LNCaP clone FGC (cell line): Measurements from ENCODE around the gene F13A1.

ENCODE experiments used
- DNase-seq: peaks from one replicate; pipeline ENCODE4 v3.0.0-alpha.2; 2011; ENCODE audit warnings: low read depth
- H3K4me3 ChIP-seq: 2 replicates; pipeline ENCODE4 v1.5.1; 2011; ENCODE audit warnings: mild to moderate bottlenecking, low read depth, low read length, control low read depth
- TF ChIP-seq, protein P1 (sequence below): IDR thresholded peaks from 2 replicates; pipeline ENCODE4 v1.5.1; 2012; ENCODE audit warnings: mild to moderate bottlenecking; ENCODE audit not compliant: control insufficient read depth, insufficient read depth; ENCODE audit errors: extremely low read depth

The F13A1 gene

DNA sequence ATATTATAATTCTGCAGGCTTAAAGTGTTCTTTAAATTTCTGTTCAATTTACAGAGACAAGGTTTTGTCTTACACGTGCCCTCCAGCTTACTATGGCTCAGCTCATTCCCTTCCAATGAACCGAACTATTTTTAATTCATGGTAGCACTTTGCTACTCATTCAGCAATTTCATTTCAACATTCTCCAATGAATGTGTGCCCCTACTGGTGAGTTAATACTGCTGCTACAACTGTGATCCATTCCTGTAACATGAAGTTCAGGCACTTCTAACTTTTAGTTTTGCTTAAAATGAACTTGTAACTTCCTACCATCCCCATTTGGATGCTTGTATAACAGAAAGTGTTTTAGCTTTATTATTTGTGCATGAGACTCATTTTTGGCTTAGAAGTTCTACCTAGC is 99.7 kb downstream of the F13A1 start:
- no peak overlapping the region for H3K4me3 ChIP-seq
- no peak for DNase-seq
- TF ChIP-seq, protein P1, sequence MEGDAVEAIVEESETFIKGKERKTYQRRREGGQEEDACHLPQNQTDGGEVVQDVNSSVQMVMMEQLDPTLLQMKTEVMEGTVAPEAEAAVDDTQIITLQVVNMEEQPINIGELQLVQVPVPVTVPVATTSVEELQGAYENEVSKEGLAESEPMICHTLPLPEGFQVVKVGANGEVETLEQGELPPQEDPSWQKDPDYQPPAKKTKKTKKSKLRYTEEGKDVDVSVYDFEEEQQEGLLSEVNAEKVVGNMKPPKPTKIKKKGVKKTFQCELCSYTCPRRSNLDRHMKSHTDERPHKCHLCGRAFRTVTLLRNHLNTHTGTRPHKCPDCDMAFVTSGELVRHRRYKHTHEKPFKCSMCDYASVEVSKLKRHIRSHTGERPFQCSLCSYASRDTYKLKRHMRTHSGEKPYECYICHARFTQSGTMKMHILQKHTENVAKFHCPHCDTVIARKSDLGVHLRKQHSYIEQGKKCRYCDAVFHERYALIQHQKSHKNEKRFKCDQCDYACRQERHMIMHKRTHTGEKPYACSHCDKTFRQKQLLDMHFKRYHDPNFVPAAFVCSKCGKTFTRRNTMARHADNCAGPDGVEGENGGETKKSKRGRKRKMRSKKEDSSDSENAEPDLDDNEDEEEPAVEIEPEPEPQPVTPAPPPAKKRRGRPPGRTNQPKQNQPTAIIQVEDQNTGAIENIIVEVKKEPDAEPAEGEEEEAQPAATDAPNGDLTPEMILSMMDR = peak; percentile 35

DNA sequence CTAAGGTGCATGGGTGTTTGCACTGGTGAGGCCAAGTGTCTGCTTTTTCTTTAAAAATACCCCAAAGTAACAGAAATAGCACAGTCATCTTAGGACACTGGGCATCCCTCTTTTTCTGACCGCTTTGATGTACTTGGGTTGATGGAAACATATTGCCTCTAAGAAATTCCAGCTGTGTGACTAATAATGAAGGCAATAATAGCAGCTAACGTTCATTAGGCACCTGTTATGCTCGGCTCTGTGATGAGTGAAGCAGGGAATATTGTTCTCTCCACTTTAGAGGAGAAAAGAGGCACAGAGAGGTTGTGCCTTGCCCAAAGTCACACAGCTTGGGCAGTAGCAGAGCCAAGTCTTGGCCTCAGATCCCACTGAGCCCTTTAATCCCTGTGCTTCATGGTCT is 100.7 kb downstream of the F13A1 start:
- no peak overlapping the region for H3K4me3 ChIP-seq
- no peak for DNase-seq
- TF ChIP-seq, protein P1 = no peak

DNA sequence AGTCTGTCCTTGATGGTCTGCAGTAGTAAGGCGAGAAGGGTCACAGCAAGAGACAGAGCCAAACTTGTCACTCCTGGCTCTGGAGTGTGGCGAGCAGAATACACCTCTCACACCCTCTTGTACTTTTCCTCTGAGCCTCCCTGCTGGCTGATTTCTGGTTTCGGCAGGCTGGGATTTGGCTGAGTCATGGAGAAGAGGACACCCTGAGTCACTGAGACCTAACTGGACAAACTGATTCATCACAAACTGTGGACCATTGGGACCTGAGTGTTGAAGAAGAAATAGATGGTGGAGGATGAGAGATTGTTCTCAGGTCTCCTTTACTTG is 101.7 kb downstream of the F13A1 start:
- H3K4me3 ChIP-seq = no peak overlapping the region
- no peak for DNase-seq
- TF ChIP-seq, protein P1 = no peak

DNA sequence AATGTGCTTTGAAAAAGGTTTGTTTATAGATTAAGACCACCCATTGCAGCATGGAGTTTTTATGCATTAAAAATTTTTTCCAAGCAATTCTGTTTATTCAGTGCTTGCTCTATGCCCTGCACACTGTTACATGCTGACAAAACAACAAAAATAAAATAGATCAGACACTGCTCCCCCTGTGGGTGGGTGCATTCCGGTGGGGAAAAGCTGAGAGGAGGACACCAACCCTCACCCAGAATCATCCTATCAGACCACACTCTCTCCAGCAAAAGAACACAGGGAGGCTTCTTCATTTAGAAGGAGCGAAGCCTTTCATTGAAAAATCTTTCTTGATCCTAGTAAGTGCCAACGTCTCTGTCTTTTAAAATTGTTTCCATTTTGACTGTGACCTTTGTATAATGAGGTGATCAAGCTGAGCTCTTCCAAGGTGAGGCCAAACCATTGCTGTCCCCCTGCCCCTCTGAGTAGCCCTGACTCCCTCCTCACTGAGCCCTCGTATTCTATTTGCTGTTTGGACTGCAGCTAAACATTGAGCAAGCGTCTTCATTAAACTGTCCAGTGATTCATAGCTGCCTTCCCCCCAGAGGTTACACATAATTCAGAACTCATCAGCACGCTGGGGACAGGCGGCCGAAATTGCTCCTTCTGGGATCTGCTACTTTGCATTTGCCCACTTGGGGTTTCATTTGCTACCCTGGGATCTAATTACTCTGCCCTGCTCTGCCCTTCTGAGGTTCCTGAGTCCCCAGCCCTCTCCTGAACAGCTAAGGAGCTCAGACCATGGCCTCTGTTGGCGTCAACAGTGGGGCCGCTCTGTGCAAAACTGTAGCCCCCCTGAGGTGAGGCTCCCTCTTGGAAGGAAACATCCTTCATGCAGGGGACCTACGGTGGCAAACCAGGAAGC is 102.4 kb downstream of the F13A1 start:
- DNase-seq = no peak
- TF ChIP-seq, protein P1 = no peak

DNA sequence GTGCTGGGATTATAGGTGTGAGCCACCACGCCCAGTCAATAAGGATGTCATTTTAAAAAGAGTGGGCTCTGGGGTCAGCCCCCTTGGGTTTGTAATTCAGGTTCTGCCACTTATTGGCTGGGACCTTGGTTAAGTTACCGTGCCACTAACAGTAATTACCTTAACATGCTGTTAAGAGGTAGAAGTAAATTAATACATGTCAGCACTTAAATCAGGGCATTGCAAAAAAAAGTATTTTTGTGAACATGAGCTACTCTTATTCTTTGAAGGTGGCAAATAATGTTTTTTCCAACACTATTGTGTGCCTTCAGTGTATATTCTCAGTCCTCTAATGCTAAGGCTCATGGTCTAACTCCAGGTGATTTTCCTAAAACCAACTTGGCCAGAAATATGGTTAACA is 109.5 kb downstream of the F13A1 start:
- DNase-seq = no peak
- H3K4me3 ChIP-seq = no peak overlapping the region
- TF ChIP-seq, protein P1 = no peak

More for the DNA sequence above, 102.4 kb downstream of the F13A1 start:
- no peak overlapping the region for H3K4me3 ChIP-seq

DNA sequence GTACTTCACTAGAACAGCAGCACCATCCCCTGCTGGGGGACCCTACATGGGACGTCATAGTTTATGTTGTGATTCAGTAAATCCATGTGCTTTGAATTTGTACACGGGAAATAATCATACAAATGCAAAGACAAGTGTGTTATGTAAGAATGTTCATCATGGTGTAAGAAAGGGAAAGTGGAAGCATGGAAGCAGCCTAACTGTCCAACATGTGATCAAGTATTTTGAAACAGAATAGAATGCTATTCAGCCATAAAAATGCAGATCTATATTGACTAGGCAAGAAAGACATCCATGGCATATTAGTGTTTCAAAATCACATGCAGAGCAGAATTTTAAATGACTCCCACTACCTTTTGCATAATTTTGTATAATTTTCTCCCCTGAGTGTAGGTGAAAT is 117.6 kb downstream of the F13A1 start:
- no peak for DNase-seq
- no peak overlapping the region for H3K4me3 ChIP-seq
- TF ChIP-seq, protein P1 = no peak

DNA sequence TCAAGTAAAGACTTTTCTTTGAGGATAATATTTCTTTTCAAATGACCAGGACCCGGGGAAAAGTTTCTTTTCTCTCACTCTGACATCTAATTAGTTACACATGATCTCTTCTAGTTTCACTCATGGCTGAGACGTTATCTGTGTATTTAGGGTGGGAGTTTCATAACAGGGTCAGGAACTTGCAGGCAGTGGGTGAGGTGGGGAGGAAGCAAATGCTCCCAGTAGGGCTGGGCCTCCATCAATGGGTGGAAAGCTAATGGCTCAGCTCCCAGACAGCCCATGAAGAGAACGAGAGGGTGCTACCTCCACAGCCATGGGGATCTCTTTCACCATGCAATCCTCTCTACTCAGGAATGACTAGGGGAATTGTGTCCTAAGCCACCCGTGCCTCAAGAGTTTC is 119.3 kb downstream of the F13A1 start:
- TF ChIP-seq, protein P1 = no peak
- H3K4me3 ChIP-seq = no peak overlapping the region
- DNase-seq = no peak
